Measurements from ENCODE around the gene GYG2. TPM values are rescaled to one million over a fixed set of nuclear protein-coding genes. Genes with fewer than 3 reads are reported as not detected.
A peak's percentile ranks its signal among the peaks of the same experiment; 100 is the strongest.

Gene GYG2
- total RNA-seq, 1 experiment from 2014 or later = 1.7 TPM

- no peak for TF ChIP-seq CTCF (conservative IDR thresholded peaks at IDR 0.05)
- no peak for TF ChIP-seq EZH2 (IDR thresholded peaks at IDR 0.05; ENCODE audit: low read depth)
- Histone ChIP-seq H2AFZ (no peak overlapping the region), H3K36me3 (ENCODE audit: low read depth) (no peaks in the 10 kb centered on the region), H4K20me1 (ENCODE audit: insufficient read depth) (no peaks in the 10 kb centered on the region), H3K27ac (0 out of 2 replicates have a peak overlapping the region, but pooled peaks have one; percentile 27), H3K9me2 (ENCODE audit: insufficient read depth) (no peaks in the 10 kb centered on the region; the same call in 1 of the 2 replicates), H3K9me3 (ENCODE audit: insufficient read depth, low read depth) (no peaks in the 10 kb centered on the region), H3K4me1 (replicated peaks; ENCODE audit: insufficient read depth) (peaks cover 28% of the 10 kb centered on the region), H3F3A (ENCODE audit: insufficient read depth, low read depth) (peaks cover 14% of the 10 kb centered on the region; the same call in 1 of the 2 replicates), H3K79me2 (ENCODE audit: low read depth) (no peaks in the 10 kb centered on the region), H3K27me3 (ENCODE audit: insufficient read depth, low read depth) (no peaks in the 10 kb centered on the region), H3K4me2 (peak overlapping the region; percentile 54), H3K4me3 (no peak overlapping the region)
- ChIA-PET CTCF (no interaction called here), POLR2A (ENCODE audit: unreplicated experiment) (no interaction called here)
- DNase-seq = no peak
- intact Hi-C loops (cut with micrococcal nuclease; ENCODE audit: unreplicated experiment) = no loop called here
- no TSS peak for BruUV-seq (replicated peaks)
Measured at GRCh38 chrX:2848871-2849301, 20.2 kb downstream of the GYG2 start.

- ChIA-PET CTCF (no interaction called here), POLR2A (ENCODE audit: unreplicated experiment) (no interaction called here)
- no peaks in the 10 kb centered on the region for H3K27me3 ChIP-seq (ENCODE audit: insufficient read depth, low read depth)
- H3K4me2 ChIP-seq = no peak overlapping the region
- no peaks in the 10 kb centered on the region for H3K79me2 ChIP-seq (ENCODE audit: low read depth)
- no peaks in the 10 kb centered on the region for H4K20me1 ChIP-seq (ENCODE audit: insufficient read depth)
- H3K9me3 ChIP-seq (ENCODE audit: insufficient read depth, low read depth) = no peaks in the 10 kb centered on the region
- no TSS peak for BruUV-seq (replicated peaks)
- no peaks in the 10 kb centered on the region for H3K9me2 ChIP-seq (ENCODE audit: insufficient read depth)
- intact Hi-C loops (cut with micrococcal nuclease; ENCODE audit: unreplicated experiment) = no loop called here
- no peak overlapping the region for H2AFZ ChIP-seq
- DNase-seq = no peak
- H3K36me3 ChIP-seq (ENCODE audit: low read depth) = no peaks in the 10 kb centered on the region
- TF ChIP-seq CTCF (conservative IDR thresholded peaks at IDR 0.05) (no peak), EZH2 (IDR thresholded peaks at IDR 0.05; ENCODE audit: low read depth) (no peak)
- H3F3A ChIP-seq (ENCODE audit: insufficient read depth, low read depth) = no peaks in the 10 kb centered on the region
- no peaks in the 10 kb centered on the region for H3K4me1 ChIP-seq (replicated peaks; ENCODE audit: insufficient read depth)
- H3K27ac ChIP-seq = no peak overlapping the region
- no peak overlapping the region for H3K4me3 ChIP-seq
Measured at GRCh38 chrX:2854918-2855317, 26.2 kb downstream of the GYG2 start.

GRCh38 chrX:2855761-2856160, 27.0 kb downstream of the GYG2 start:
- Histone ChIP-seq H2AFZ (no peak overlapping the region), H3K4me3 (no peak overlapping the region), H3F3A (ENCODE audit: insufficient read depth, low read depth) (no peaks in the 10 kb centered on the region), H3K9me2 (ENCODE audit: insufficient read depth) (no peaks in the 10 kb centered on the region), H3K27me3 (ENCODE audit: insufficient read depth, low read depth) (no peaks in the 10 kb centered on the region), H3K4me1 (replicated peaks; ENCODE audit: insufficient read depth) (no peaks in the 10 kb centered on the region), H3K9me3 (ENCODE audit: insufficient read depth, low read depth) (no peaks in the 10 kb centered on the region), H3K4me2 (no peak overlapping the region), H3K36me3 (ENCODE audit: low read depth) (no peaks in the 10 kb centered on the region), H3K79me2 (ENCODE audit: low read depth) (no peaks in the 10 kb centered on the region), H4K20me1 (ENCODE audit: insufficient read depth) (no peaks in the 10 kb centered on the region), H3K27ac (no peak overlapping the region)
- no peak for TF ChIP-seq EZH2 (IDR thresholded peaks at IDR 0.05; ENCODE audit: low read depth)
- no peak for TF ChIP-seq CTCF (conservative IDR thresholded peaks at IDR 0.05)
- CTCF ChIA-PET = no interaction called here
- intact Hi-C loops (cut with micrococcal nuclease; ENCODE audit: unreplicated experiment) = no loop called here
- DNase-seq = no peak
- POLR2A ChIA-PET (ENCODE audit: unreplicated experiment) = no interaction called here
- BruUV-seq (replicated peaks) = no TSS peak

Data from PC-9 (cell line).